IMR-90 (cell line): ENCODE data around the gene NHSL2. TPM values are rescaled to one million over a fixed set of nuclear protein-coding genes. Genes with fewer than 3 reads are reported as not detected.

Experiments
- ATAC-seq: fragments of 200-7000 bp; cut with Tn5 transposase; 2 replicates; pipeline ENCODE4 v1.9.1; 2020; ENCODE audit warnings: low read depth, mild to moderate bottlenecking, moderate library complexity
- BruUV-seq: library from RNA; stranded (reverse); fragments of 400-500 nt; replicated peaks from 2 replicates; lab custom pipeline; 2021; lab: Mats Ljungman, UMichigan
- CTCF ChIA-PET: fragments of 300-600 bp; formaldehyde crosslinking; extraction: SDS; loops from one replicate; lab custom pipeline; 2021; ENCODE audit warnings: antibody characterized with exemption; lab: Yijun Ruan, JAX
- POLR2A ChIA-PET: fragments of 300-600 bp; sonication (Branson Sonifier 250); formaldehyde crosslinking; loops from one replicate; lab custom pipeline; 2022; ENCODE audit warnings: antibody characterized with exemption; ENCODE audit not compliant: unreplicated experiment; lab: Charles Lee
- DNase-seq: peaks from one replicate; pipeline ENCODE4 v3.0.0; 2013
- H2AFZ ChIP-seq: replicated peaks from 2 replicates; pipeline ENCODE3; 2013; ENCODE audit warnings: low read length, mild to moderate bottlenecking; ENCODE audit not compliant: poor library complexity
- H2AK5ac ChIP-seq: 2 replicates; pipeline ENCODE4 v1.6.1; 2013; ENCODE audit warnings: low read depth, low read length, inconsistent platforms
- H2AK9ac ChIP-seq: replicated peaks from 2 replicates; pipeline ENCODE3; 2013; ENCODE audit warnings: mild to moderate bottlenecking, low read depth, low read length, moderate library complexity; ENCODE audit not compliant: poor library complexity
- H2BK120ac ChIP-seq: 2 replicates; pipeline ENCODE4 v1.6.1; 2013; ENCODE audit warnings: low read depth, low read length, inconsistent platforms
- H2BK15ac ChIP-seq: 3 replicates; pipeline ENCODE4 v1.6.1; 2013; ENCODE audit warnings: low read depth, low read length, inconsistent platforms
- H2BK20ac ChIP-seq: 2 replicates; pipeline ENCODE4 v1.6.1; 2013; ENCODE audit warnings: low read depth, mild to moderate bottlenecking, inconsistent platforms, low read length, moderate library complexity
- H2BK5ac ChIP-seq: 2 replicates; pipeline ENCODE4 v1.6.1; 2013; ENCODE audit warnings: mild to moderate bottlenecking, low read depth, low read length, inconsistent platforms; ENCODE audit not compliant: poor library complexity, severe bottlenecking
- H3K14ac ChIP-seq: replicated peaks from 2 replicates; pipeline ENCODE4 v1.6.1; 2013; ENCODE audit warnings: low read depth, low read length, inconsistent platforms
- H3K18ac ChIP-seq: 2 replicates; pipeline ENCODE4 v1.6.1; 2013; ENCODE audit warnings: low read depth, low read length, control low read depth
- H3K23ac ChIP-seq: 2 replicates; pipeline ENCODE4 v1.6.1; 2013; ENCODE audit warnings: low read depth, low read length, inconsistent platforms
- H3K27ac ChIP-seq: 2 replicates; pipeline ENCODE4 v1.5.1; 2013; ENCODE audit warnings: mild to moderate bottlenecking, control low read depth, low read length; ENCODE audit not compliant: insufficient read depth
- H3K27me3 ChIP-seq: 2 replicates; pipeline ENCODE4 v1.6.1; 2013; ENCODE audit warnings: low read length; ENCODE audit not compliant: control insufficient read depth, insufficient read depth
- H3K36me3 ChIP-seq: 2 replicates; pipeline ENCODE4 v1.6.1; 2013; ENCODE audit warnings: low read length, mixed read lengths; ENCODE audit not compliant: control insufficient read depth, insufficient read depth
- H3K4ac ChIP-seq: 2 replicates; pipeline ENCODE4 v1.6.1; 2013; ENCODE audit warnings: low read depth, low read length, inconsistent platforms
- H3K4me1 ChIP-seq: 2 replicates; pipeline ENCODE4 v1.6.1; 2013; ENCODE audit warnings: low read length, mixed read lengths; ENCODE audit not compliant: control insufficient read depth, insufficient read depth
- H3K4me2 ChIP-seq: 2 replicates; pipeline ENCODE4 v1.6.1; 2013; ENCODE audit warnings: low read depth, mild to moderate bottlenecking, control low read depth, low read length, moderate library complexity
- H3K4me3 ChIP-seq: 2 replicates; pipeline ENCODE4 v1.5.1; 2013; ENCODE audit warnings: low read depth, mild to moderate bottlenecking, control low read depth, low read length, moderate library complexity; ENCODE audit not compliant: insufficient read depth
- H3K56ac ChIP-seq: 2 replicates; pipeline ENCODE4 v1.6.1; 2013; ENCODE audit warnings: low read length, inconsistent platforms; ENCODE audit not compliant: insufficient read depth; ENCODE audit errors: extremely low read depth
- H3K79me1 ChIP-seq, 2 experiments: 2 replicates each; pipeline ENCODE4 v1.6.1; 2013; ENCODE audit warnings: low read length in 2 of 2, inconsistent platforms in 1 of 2, low read depth in 1 of 2
- H3K9ac ChIP-seq: 2 replicates; pipeline ENCODE4 v1.6.1; 2013; ENCODE audit warnings: low read depth, low read length, control low read depth
- H3K9me1 ChIP-seq: 2 replicates; pipeline ENCODE4 v1.6.1; 2013; ENCODE audit warnings: low read length, inconsistent platforms; ENCODE audit not compliant: insufficient read depth
- H3K9me3 ChIP-seq: 2 replicates; pipeline ENCODE4 v1.6.1; 2013; ENCODE audit warnings: low read length; ENCODE audit not compliant: control insufficient read depth, insufficient read depth
- H4K20me1 ChIP-seq: 2 replicates; pipeline ENCODE4 v1.6.1; 2013; ENCODE audit warnings: low read length, inconsistent platforms; ENCODE audit not compliant: insufficient read depth
- H4K5ac ChIP-seq: 2 replicates; pipeline ENCODE4 v1.6.1; 2013; ENCODE audit warnings: mild to moderate bottlenecking, low read depth, low read length, control low read depth
- H4K8ac ChIP-seq, 2 experiments: 2 replicates each; pipeline ENCODE4 v1.6.1; 2013; ENCODE audit warnings: low read depth in 2 of 2, low read length in 2 of 2, control low read depth in 1 of 2, inconsistent platforms in 1 of 2
- H4K91ac ChIP-seq: 2 replicates; pipeline ENCODE4 v1.6.1; 2013; ENCODE audit warnings: low read depth, low read length, inconsistent platforms; ENCODE audit not compliant: insufficient read depth
- MAFK ChIP-seq: IDR thresholded peaks from 2 replicates; pipeline ENCODE4 v1.6.1; 2012; ENCODE audit warnings: low read depth, low read length, improper control_type of control experiment
- RAD21 ChIP-seq: IDR thresholded peaks from 2 replicates; pipeline ENCODE4 v1.6.1; 2012; ENCODE audit warnings: low read length, improper control_type of control experiment
- SMC3 ChIP-seq: fragments of 150-350 bp; IDR thresholded peaks from 2 replicates; pipeline ENCODE4 v1.6.1; 2016; ENCODE audit warnings: low read depth, mild to moderate bottlenecking, antibody characterized with exemption, low read length, moderate library complexity
- WGBS, 2 experiments: methylation state at CpG; one replicate each; pipeline versions ENCODE4 v1.1.5 to v1.1.7; 2013; ENCODE audit warnings: missing lambda C conversion rate in 2 of 2; ENCODE audit not compliant: insufficient read length in 1 of 2; ENCODE audit errors: extremely low coverage in 2 of 2; 5-methylcytosine and 5-hydroxymethylcytosine counted together
- dilution Hi-C: fragments of 300-500 bp; cut with HindIII; formaldehyde crosslinking; loops from one replicate; pipeline ENCODE4 v1.14.3; 2018; ENCODE audit warnings: low sequenced_read_pairs; ENCODE audit not compliant: unreplicated experiment
- in situ Hi-C: fragments of 300-500 bp; cut with MboI; formaldehyde crosslinking; loops from 3 replicates; pipeline ENCODE4 v1.14.3; 2019; ENCODE audit warnings: low sequenced_read_pairs, inconsistent platforms, mixed read lengths
- intact Hi-C: fragments of 100-400 bp; cut with micrococcal nuclease; formaldehyde crosslinking; loops from 2 replicates; pipeline ENCODE4 v1.10.0; 2022
- polyA plus RNA-seq, 3 experiments: library from polyadenylated mRNA; depleted of rRNA; stranded (reverse); fragments of >200 nt; gene quantifications; 2 replicates each; pipeline ENCODE4 v1.2.3, GENCODE V29; 2012; ENCODE audit warnings: low replicate concordance in 1 of 3
- total RNA-seq: library from RNA; depleted of rRNA; stranded (reverse); fragments of >200 nt; gene quantifications from 2 replicates; pipeline ENCODE4 v1.2.3, GENCODE V29; 2012
- TF ChIP-seq, protein P1 (sequence below): conservative IDR thresholded peaks from 2 replicates; pipeline ENCODE4 v1.5.1; 2012; ENCODE audit warnings: mild to moderate bottlenecking, low read depth, low read length, improper control_type of control experiment

Gene NHSL2
- total and polyA plus RNA-seq, 2 of the 4 experiments (the other 2 are of a cell fraction) = 0.72 to 0.75 TPM

DNA sequence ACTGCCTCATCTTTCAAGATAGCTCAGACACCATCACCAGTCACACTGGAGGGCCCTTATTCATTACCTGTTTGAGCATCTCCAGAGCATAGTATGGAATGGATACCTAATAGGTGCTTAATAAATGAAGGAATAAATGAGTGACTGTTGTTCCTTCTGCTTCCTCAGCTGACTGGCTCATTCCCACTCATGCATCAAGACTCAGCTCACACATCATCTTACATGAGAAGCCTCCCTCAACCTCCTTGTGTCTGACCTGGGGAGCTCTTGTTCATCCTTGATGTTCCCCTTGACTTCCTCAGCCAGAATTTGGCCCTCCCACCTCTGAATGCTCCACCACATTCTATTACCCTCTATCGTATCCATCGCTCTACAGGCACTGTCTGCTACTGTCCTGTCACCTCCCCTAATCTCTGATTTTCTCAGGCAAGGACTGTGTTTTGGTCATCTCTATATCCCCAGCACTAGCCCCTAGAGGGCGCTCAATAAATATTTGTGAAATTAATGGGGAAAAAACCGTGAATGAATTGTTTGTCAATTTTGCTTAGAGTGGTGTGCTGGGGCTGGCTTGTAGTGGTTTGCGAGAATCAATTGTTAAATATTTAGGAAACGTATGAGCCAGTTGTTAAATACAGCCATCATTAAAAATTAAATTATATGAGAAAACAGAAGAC, 88.3 kb downstream of the NHSL2 start:
- no peak overlapping the region for H3K4me2 ChIP-seq
- H3K79me1 ChIP-seq = no peaks in the 10 kb centered on the region
- no peaks in the 10 kb centered on the region for H3K9me3 ChIP-seq
- H3K18ac ChIP-seq = no peak overlapping the region
- H2AK5ac ChIP-seq = no peak overlapping the region
- no peak overlapping the region for H3K14ac ChIP-seq
- POLR2A ChIA-PET = no interaction called here
- H3K9me1 ChIP-seq = no peaks in the 10 kb centered on the region
- H4K20me1 ChIP-seq = no peaks in the 10 kb centered on the region; the same call in 1 of the 2 replicates
- H3K36me3 ChIP-seq = no peaks in the 10 kb centered on the region
- H3K23ac ChIP-seq = no peak overlapping the region
- intact Hi-C loops (loop anchor here (1.0 kb wide), 1 partner anchor 127 kb away; no protein-coding TSS in a partner anchor), dilution Hi-C loops (no loop called here), in situ Hi-C loops (no loop called here)
- no peak overlapping the region for H2BK20ac ChIP-seq
- H4K91ac ChIP-seq = no peak overlapping the region
- no peak overlapping the region for H3K4me3 ChIP-seq
- H4K5ac ChIP-seq = no peak overlapping the region
- WGBS, 2 experiments = no CpG with 5 or more reads among the region's 6 CpGs
- no peak overlapping the region for H3K9ac ChIP-seq
- peak overlapping the region; percentile 73 for H2AFZ ChIP-seq
- no peak overlapping the region for H2BK120ac ChIP-seq
- ATAC-seq (peak; percentile 74), DNase-seq (no peak)
- no peak overlapping the region for H2AK9ac ChIP-seq
- H3K27ac ChIP-seq = no peak overlapping the region
- no TSS peak for BruUV-seq
- peaks cover 40% of the 10 kb centered on the region for H3K27me3 ChIP-seq
- no peaks in the 10 kb centered on the region; the same call in 1 of the 2 replicates for H3K4me1 ChIP-seq
- no peak overlapping the region for H3K56ac ChIP-seq
- no peak overlapping the region for H3K4ac ChIP-seq
- H2BK5ac ChIP-seq = no peak overlapping the region
- no peak overlapping the region for H2BK15ac ChIP-seq
- CTCF ChIA-PET = interaction anchor here (0.6 to 1.5 kb wide), 3 partner anchors 13 to 20 kb away, joined by 3 to 4 read pairs (median 3); no protein-coding TSS in a partner anchor
- H4K8ac ChIP-seq = no peak overlapping the region
- TF ChIP-seq, protein P1, sequence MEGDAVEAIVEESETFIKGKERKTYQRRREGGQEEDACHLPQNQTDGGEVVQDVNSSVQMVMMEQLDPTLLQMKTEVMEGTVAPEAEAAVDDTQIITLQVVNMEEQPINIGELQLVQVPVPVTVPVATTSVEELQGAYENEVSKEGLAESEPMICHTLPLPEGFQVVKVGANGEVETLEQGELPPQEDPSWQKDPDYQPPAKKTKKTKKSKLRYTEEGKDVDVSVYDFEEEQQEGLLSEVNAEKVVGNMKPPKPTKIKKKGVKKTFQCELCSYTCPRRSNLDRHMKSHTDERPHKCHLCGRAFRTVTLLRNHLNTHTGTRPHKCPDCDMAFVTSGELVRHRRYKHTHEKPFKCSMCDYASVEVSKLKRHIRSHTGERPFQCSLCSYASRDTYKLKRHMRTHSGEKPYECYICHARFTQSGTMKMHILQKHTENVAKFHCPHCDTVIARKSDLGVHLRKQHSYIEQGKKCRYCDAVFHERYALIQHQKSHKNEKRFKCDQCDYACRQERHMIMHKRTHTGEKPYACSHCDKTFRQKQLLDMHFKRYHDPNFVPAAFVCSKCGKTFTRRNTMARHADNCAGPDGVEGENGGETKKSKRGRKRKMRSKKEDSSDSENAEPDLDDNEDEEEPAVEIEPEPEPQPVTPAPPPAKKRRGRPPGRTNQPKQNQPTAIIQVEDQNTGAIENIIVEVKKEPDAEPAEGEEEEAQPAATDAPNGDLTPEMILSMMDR = peak; percentile 66
- TF ChIP-seq RAD21 (peak; percentile 37), SMC3 (peak; percentile 40; the same call in 1 of the 2 replicates), MAFK (no peak)
